Parathyroid adenoma (tissue), 2 donors: ENCODE data around the gene GTF2A1.

Source experiments
- H2AFZ ChIP-seq: fragments of 300-600 bp; sonication (generic); one replicate; pipeline ENCODE4 v1.7.0; 2017; ENCODE audit warnings: antibody characterized with exemption, mild to moderate bottlenecking
- H3K27ac ChIP-seq: fragments of 300-600 bp; sonication (generic); one replicate; pipeline ENCODE4 v1.7.0; 2017
- H3K27me3 ChIP-seq: fragments of 300-600 bp; sonication (generic); one replicate; pipeline ENCODE4 v1.7.0; 2017; ENCODE audit warnings: low read length; ENCODE audit not compliant: control insufficient read depth, insufficient read depth
- H3K36me3 ChIP-seq: fragments of 300-600 bp; sonication (generic); one replicate; pipeline ENCODE4 v1.7.0; 2017; ENCODE audit warnings: low read length; ENCODE audit not compliant: control insufficient read depth, insufficient read depth
- H3K4me1 ChIP-seq: fragments of 300-600 bp; sonication (generic); one replicate; pipeline ENCODE4 v1.7.0; 2017; ENCODE audit warnings: control low read depth
- H3K4me2 ChIP-seq: fragments of 300-600 bp; sonication (generic); one replicate; pipeline ENCODE4 v1.7.0; 2017; ENCODE audit warnings: low read length
- H3K4me3 ChIP-seq: fragments of 300-600 bp; sonication (generic); one replicate; pipeline ENCODE4 v1.7.0; 2017; ENCODE audit warnings: low read depth, low read length
- H3K79me2 ChIP-seq: fragments of 300-600 bp; sonication (generic); one replicate; pipeline ENCODE4 v1.7.0; 2017; ENCODE audit warnings: control low read depth
- H3K9ac ChIP-seq: fragments of 300-600 bp; sonication (generic); one replicate; pipeline ENCODE4 v1.7.0; 2017; ENCODE audit warnings: mild to moderate bottlenecking
- H3K9me3 ChIP-seq: fragments of 300-600 bp; sonication (generic); one replicate; pipeline ENCODE4 v1.7.0; 2017; ENCODE audit warnings: low read length; ENCODE audit not compliant: control insufficient read depth
- CTCF ChIP-seq: fragments of 300-600 bp; sonication (generic); IDR thresholded peaks from one replicate; pipeline ENCODE4 v1.7.0; 2017; ENCODE audit warnings: antibody characterized with exemption, mild to moderate bottlenecking
- donor health status: primary hyperparathyroidism.

The GTF2A1 gene

GRCh38 chr14:81177225-81177624, 43.5 kb downstream of the GTF2A1 start:
- no peak overlapping the region for H3K27ac ChIP-seq

GRCh38 chr14:81176241-81176640, 44.5 kb downstream of the GTF2A1 start:
- Histone ChIP-seq H3K9me3 (no peaks in the 10 kb centered on the region), H3K27ac (no peak overlapping the region), H2AFZ (no peak overlapping the region), H3K4me2 (no peak overlapping the region), H3K4me1 (no peaks in the 10 kb centered on the region), H3K36me3 (no peaks in the 10 kb centered on the region), H3K9ac (no peak overlapping the region), H3K79me2 (no peaks in the 10 kb centered on the region), H3K4me3 (no peak overlapping the region), H3K27me3 (no peaks in the 10 kb centered on the region)
- no peak for TF ChIP-seq CTCF

More at GRCh38 chr14:81177225-81177624, 43.5 kb downstream of the GTF2A1 start:
- Histone ChIP-seq H3K27me3 (no peaks in the 10 kb centered on the region), H3K79me2 (no peaks in the 10 kb centered on the region), H3K9me3 (no peaks in the 10 kb centered on the region), H3K36me3 (no peaks in the 10 kb centered on the region), H3K4me2 (no peak overlapping the region), H3K4me3 (no peak overlapping the region), H3K9ac (no peak overlapping the region), H2AFZ (no peak overlapping the region), H3K4me1 (no peaks in the 10 kb centered on the region)
- no peak for TF ChIP-seq CTCF

- Histone ChIP-seq H3K4me2 (no peak overlapping the region), H3K9me3 (no peaks in the 10 kb centered on the region), H2AFZ (no peak overlapping the region), H3K27me3 (no peaks in the 10 kb centered on the region), H3K27ac (no peak overlapping the region), H3K36me3 (no peaks in the 10 kb centered on the region), H3K79me2 (no peaks in the 10 kb centered on the region), H3K4me3 (no peak overlapping the region), H3K9ac (no peak overlapping the region), H3K4me1 (peaks cover 7% of the 10 kb centered on the region)
- TF ChIP-seq CTCF: no peak
Measured at GRCh38 chr14:81172881-81173280, 47.9 kb downstream of the GTF2A1 start.

- Histone ChIP-seq H3K4me2 (no peak overlapping the region), H3K36me3 (no peaks in the 10 kb centered on the region)
Measured at GRCh38 chr14:81172353-81172752, 48.4 kb downstream of the GTF2A1 start.

More at GRCh38 chr14:81172353-81172752, 48.4 kb downstream of the GTF2A1 start:
- H3K27me3 ChIP-seq: no peaks in the 10 kb centered on the region
- no peaks in the 10 kb centered on the region for H3K9me3 ChIP-seq
- H3K9ac ChIP-seq: no peak overlapping the region
- H2AFZ ChIP-seq: no peak overlapping the region
- H3K27ac ChIP-seq: no peak overlapping the region
- peaks cover 7% of the 10 kb centered on the region for H3K4me1 ChIP-seq
- no peak overlapping the region for H3K4me3 ChIP-seq
- no peaks in the 10 kb centered on the region for H3K79me2 ChIP-seq
- TF ChIP-seq CTCF: no peak
